ENCODE measurements around the gene VAMP4.

VAMP4 gene

GRCh38 chr1:171741872-171742576 lies at the start of gene VAMP4:
VAMP4 (minus strand) TSS chr1:171742065; CDS start chr1:171738414, 3,651 bp downstream.
- Histone ChIP-seq H3K4me3 (ENCODE audit: insufficient read length, low read depth) (peak within 1 kb of the TSS; percentile 96), H3K4me1 (ENCODE audit: insufficient read depth, insufficient read length) (no peaks in the 10 kb centered on the region), H3K36me3 (ENCODE audit: insufficient read depth, insufficient read length, low read length) (peaks cover 2% of the 10 kb centered on the region), H3K27me3 (ENCODE audit: insufficient read depth, insufficient read length) (no peaks in the 10 kb centered on the region), H3K9me3 (ENCODE audit: insufficient read depth, low read length) (no peaks in the 10 kb centered on the region), H3K9ac (ENCODE audit: insufficient read length, low read depth) (peak within 1 kb of the TSS; percentile 96)
- DNase-seq (ENCODE audit: low read depth, low spot score), result peak; percentile 89
- TF ChIP-seq SUZ12 (IDR thresholded peaks at IDR 0.05; ENCODE audit: extremely low read depth, insufficient read depth, insufficient read length) (no peak), YY1 (IDR thresholded peaks at IDR 0.05; ENCODE audit: insufficient read depth, insufficient read length) (no peak), ZNF274 (IDR thresholded peaks at IDR 0.05; ENCODE audit: low read depth, low read length) (no peak)

GRCh38 chr1:171790318-171790717 lies 48.5 kb upstream of the VAMP4 start:
- Histone ChIP-seq H3K4me3 (ENCODE audit: insufficient read length, low read depth) (no peak overlapping the region), H3K27me3 (ENCODE audit: insufficient read depth, insufficient read length) (no peaks in the 10 kb centered on the region), H3K4me1 (ENCODE audit: insufficient read depth, insufficient read length) (no peaks in the 10 kb centered on the region), H3K36me3 (ENCODE audit: insufficient read depth, insufficient read length, low read length) (peaks cover 100% of the 10 kb centered on the region), H3K9me3 (ENCODE audit: insufficient read depth, low read length) (no peaks in the 10 kb centered on the region), H3K9ac (ENCODE audit: insufficient read length, low read depth) (no peak overlapping the region)
- DNase-seq (ENCODE audit: low read depth, low spot score), result no peak
- TF ChIP-seq YY1 (IDR thresholded peaks at IDR 0.05; ENCODE audit: insufficient read depth, insufficient read length), result no peak
- TF ChIP-seq SUZ12 (IDR thresholded peaks at IDR 0.05; ENCODE audit: extremely low read depth, insufficient read depth, insufficient read length), result no peak
- TF ChIP-seq ZNF274 (IDR thresholded peaks at IDR 0.05; ENCODE audit: low read depth, low read length), result no peak

- H3K36me3 ChIP-seq (ENCODE audit: insufficient read depth, insufficient read length, low read length), result peaks cover 100% of the 10 kb centered on the region
- no peak for TF ChIP-seq YY1 (IDR thresholded peaks at IDR 0.05; ENCODE audit: insufficient read depth, insufficient read length)
- no peak for TF ChIP-seq ZNF274 (IDR thresholded peaks at IDR 0.05; ENCODE audit: low read depth, low read length)
- no peak for TF ChIP-seq SUZ12 (IDR thresholded peaks at IDR 0.05; ENCODE audit: extremely low read depth, insufficient read depth, insufficient read length)
Measured at GRCh38 chr1:171788696-171789095, 46.8 kb upstream of the VAMP4 start.

GRCh38 chr1:171787686-171788480 lies 46.0 kb upstream of the VAMP4 start:
- TF ChIP-seq YY1 (IDR thresholded peaks at IDR 0.05; ENCODE audit: insufficient read depth, insufficient read length), result no peak
- no peak for TF ChIP-seq ZNF274 (IDR thresholded peaks at IDR 0.05; ENCODE audit: low read depth, low read length)
- TF ChIP-seq SUZ12 (IDR thresholded peaks at IDR 0.05; ENCODE audit: extremely low read depth, insufficient read depth, insufficient read length), result no peak
- DNase-seq (ENCODE audit: low read depth, low spot score), result no peak
- Histone ChIP-seq H3K4me1 (ENCODE audit: insufficient read depth, insufficient read length) (peaks cover 6% of the 10 kb centered on the region), H3K4me3 (ENCODE audit: insufficient read length, low read depth) (no peak overlapping the region), H3K9ac (ENCODE audit: insufficient read length, low read depth) (no peak overlapping the region), H3K9me3 (ENCODE audit: insufficient read depth, low read length) (no peaks in the 10 kb centered on the region), H3K36me3 (ENCODE audit: insufficient read depth, insufficient read length, low read length) (peaks cover 100% of the 10 kb centered on the region), H3K27me3 (ENCODE audit: insufficient read depth, insufficient read length) (no peaks in the 10 kb centered on the region)

More at GRCh38 chr1:171788696-171789095, 46.8 kb upstream of the VAMP4 start:
- Histone ChIP-seq H3K9me3 (ENCODE audit: insufficient read depth, low read length) (no peaks in the 10 kb centered on the region), H3K4me3 (ENCODE audit: insufficient read length, low read depth) (no peak overlapping the region), H3K4me1 (ENCODE audit: insufficient read depth, insufficient read length) (peaks cover 6% of the 10 kb centered on the region), H3K9ac (ENCODE audit: insufficient read length, low read depth) (no peak overlapping the region), H3K27me3 (ENCODE audit: insufficient read depth, insufficient read length) (no peaks in the 10 kb centered on the region)
- DNase-seq (ENCODE audit: low read depth, low spot score), result no peak

- TF ChIP-seq YY1 (IDR thresholded peaks at IDR 0.05; ENCODE audit: insufficient read depth, insufficient read length) (no peak), ZNF274 (IDR thresholded peaks at IDR 0.05; ENCODE audit: low read depth, low read length) (no peak), SUZ12 (IDR thresholded peaks at IDR 0.05; ENCODE audit: extremely low read depth, insufficient read depth, insufficient read length) (no peak)
- no peak for DNase-seq (ENCODE audit: low read depth, low spot score)
- H3K4me3 ChIP-seq (ENCODE audit: insufficient read length, low read depth), result no peak overlapping the region
- peaks cover 88% of the 10 kb centered on the region for H3K36me3 ChIP-seq (ENCODE audit: insufficient read depth, insufficient read length, low read length)
- H3K9ac ChIP-seq (ENCODE audit: insufficient read length, low read depth), result no peak overlapping the region
- peaks cover 6% of the 10 kb centered on the region for H3K4me1 ChIP-seq (ENCODE audit: insufficient read depth, insufficient read length)
- H3K27me3 ChIP-seq (ENCODE audit: insufficient read depth, insufficient read length), result no peaks in the 10 kb centered on the region
- H3K9me3 ChIP-seq (ENCODE audit: insufficient read depth, low read length), result no peaks in the 10 kb centered on the region
Measured at GRCh38 chr1:171786534-171786933, 44.7 kb upstream of the VAMP4 start.

GRCh38 chr1:171785766-171786165 lies 43.9 kb upstream of the VAMP4 start:
- TF ChIP-seq ZNF274 (IDR thresholded peaks at IDR 0.05; ENCODE audit: low read depth, low read length), result no peak
- TF ChIP-seq YY1 (IDR thresholded peaks at IDR 0.05; ENCODE audit: insufficient read depth, insufficient read length), result no peak
- TF ChIP-seq SUZ12 (IDR thresholded peaks at IDR 0.05; ENCODE audit: extremely low read depth, insufficient read depth, insufficient read length), result no peak
- Histone ChIP-seq H3K27me3 (ENCODE audit: insufficient read depth, insufficient read length) (no peaks in the 10 kb centered on the region), H3K4me3 (ENCODE audit: insufficient read length, low read depth) (no peak overlapping the region), H3K4me1 (ENCODE audit: insufficient read depth, insufficient read length) (peaks cover 6% of the 10 kb centered on the region), H3K36me3 (ENCODE audit: insufficient read depth, insufficient read length, low read length) (peaks cover 81% of the 10 kb centered on the region), H3K9ac (ENCODE audit: insufficient read length, low read depth) (no peak overlapping the region), H3K9me3 (ENCODE audit: insufficient read depth, low read length) (no peaks in the 10 kb centered on the region)
- DNase-seq (ENCODE audit: low read depth, low spot score), result no peak

GRCh38 chr1:171784784-171785183 lies 42.9 kb upstream of the VAMP4 start:
- H3K36me3 ChIP-seq (ENCODE audit: insufficient read depth, insufficient read length, low read length), result peaks cover 71% of the 10 kb centered on the region
- no peak overlapping the region for H3K4me3 ChIP-seq (ENCODE audit: insufficient read length, low read depth)
- no peaks in the 10 kb centered on the region for H3K27me3 ChIP-seq (ENCODE audit: insufficient read depth, insufficient read length)
- DNase-seq (ENCODE audit: low read depth, low spot score), result no peak
- no peak overlapping the region for H3K9ac ChIP-seq (ENCODE audit: insufficient read length, low read depth)
- no peaks in the 10 kb centered on the region for H3K9me3 ChIP-seq (ENCODE audit: insufficient read depth, low read length)
- no peak for TF ChIP-seq YY1 (IDR thresholded peaks at IDR 0.05; ENCODE audit: insufficient read depth, insufficient read length)
- TF ChIP-seq SUZ12 (IDR thresholded peaks at IDR 0.05; ENCODE audit: extremely low read depth, insufficient read depth, insufficient read length), result no peak
- TF ChIP-seq ZNF274 (IDR thresholded peaks at IDR 0.05; ENCODE audit: low read depth, low read length), result no peak
- H3K4me1 ChIP-seq (ENCODE audit: insufficient read depth, insufficient read length), result peaks cover 6% of the 10 kb centered on the region
